Sigmoid colon (tissue), 7 donors: ENCODE data around the gene FAM234A. TPM values are rescaled to one million over a fixed set of nuclear protein-coding genes. Genes with fewer than 3 reads are reported as not detected.

ENCODE experiments used
- DNase-seq: peaks from one replicate; pipeline ENCODE4 v3.0.0-alpha.2; 2019
- H3K27ac ChIP-seq, 4 donors: fragments of 200-600 bp; sonication (generic); one replicate each; pipeline ENCODE4 v1.5.1; 2016 to 2019; ENCODE audit warnings: mild to moderate bottlenecking in 1 of 4
- H3K27me3 ChIP-seq, 3 donors: fragments of 200-600 bp; sonication (generic); one replicate each; pipeline ENCODE4 v1.5.1; 2019; ENCODE audit warnings: mild to moderate bottlenecking in 1 of 3
- H3K36me3 ChIP-seq, 4 donors: fragments of 200-600 bp; sonication (generic); one replicate each; pipeline ENCODE4 v1.5.1; 2016 to 2019
- H3K4me1 ChIP-seq, 4 donors: fragments of 200-600 bp; sonication (generic); one replicate each; pipeline ENCODE4 v1.5.1; 2017 to 2019
- H3K4me3 ChIP-seq, 4 donors: fragments of 200-600 bp; sonication (generic); one replicate each; pipeline ENCODE4 v1.5.1; 2017 to 2019; ENCODE audit warnings: mild to moderate bottlenecking in 2 of 4, moderate library complexity in 1 of 4
- H3K9me3 ChIP-seq, 4 donors: fragments of 200-600 bp in 3 of 4; sonication (generic) in 3 of 4; one replicate each; pipeline versions ENCODE4 v1.5.1 to v1.6.1; 2013 to 2019
- CTCF ChIP-seq, 4 experiments: fragments of 450-650 bp in 3 of 4; fragments of 200-600 bp in 1 of 4; IDR thresholded peaks; one replicate each; pipeline ENCODE4 v1.5.1; 2016 to 2019; ENCODE audit warnings: antibody characterized with exemption in 4 of 4, mild to moderate bottlenecking in 3 of 4, moderate library complexity in 2 of 4
- EP300 ChIP-seq, 4 donors: sonication (generic); formaldehyde crosslinking; IDR thresholded peaks; one replicate each; pipeline ENCODE4 v1.6.1; 2017; ENCODE audit warnings: antibody characterized with exemption in 4 of 4
- POLR2A ChIP-seq, 2 donors: fragments of 450-650 bp; IDR thresholded peaks; one replicate each; pipeline ENCODE4 v1.6.1; 2016; ENCODE audit warnings: antibody characterized with exemption in 2 of 2, mild to moderate bottlenecking in 2 of 2, moderate library complexity in 2 of 2
- POLR2AphosphoS5 ChIP-seq, 4 donors: sonication (generic); formaldehyde crosslinking; IDR thresholded peaks; one replicate each; pipeline ENCODE4 v1.6.1; 2017; ENCODE audit warnings: antibody characterized with exemption in 4 of 4
- WGBS, 2 donors: extraction: QIAGEN DNeasy Blood & Tissue Kit; methylation state at CpG; one replicate each; pipeline ENCODE4 v1.1.7; 2013; 5-methylcytosine and 5-hydroxymethylcytosine counted together
- intact Hi-C: fragments of 100-400 bp; cut with DNase I; formaldehyde crosslinking; loops from one replicate; pipeline ENCODE4 v1.15.1; 2023
- polyA plus RNA-seq, 3 donors: library from polyadenylated mRNA; stranded (reverse); fragments of 200-250 nt; gene quantifications; one replicate each; pipeline ENCODE4 v1.2.3, GENCODE V29; 2013
- total RNA-seq, 4 donors: library from RNA; depleted of rRNA; stranded (reverse); fragments of >200 nt; gene quantifications; one replicate each; pipeline ENCODE4 v1.1.0, GENCODE V29; 2016
- donor health status: healthy with polysubstance abuse.
- donor health status: Bipolar disorder and iron deficiency.
- donor health status: healthy.

The FAM234A gene
- total RNA-seq (10 to 100 TPM; 38.3 to 82.5 (median 62.1) TPM), polyA plus RNA-seq (10 to 100 TPM; 12.6 to 74.0 (median 25.7) TPM)

DNA sequence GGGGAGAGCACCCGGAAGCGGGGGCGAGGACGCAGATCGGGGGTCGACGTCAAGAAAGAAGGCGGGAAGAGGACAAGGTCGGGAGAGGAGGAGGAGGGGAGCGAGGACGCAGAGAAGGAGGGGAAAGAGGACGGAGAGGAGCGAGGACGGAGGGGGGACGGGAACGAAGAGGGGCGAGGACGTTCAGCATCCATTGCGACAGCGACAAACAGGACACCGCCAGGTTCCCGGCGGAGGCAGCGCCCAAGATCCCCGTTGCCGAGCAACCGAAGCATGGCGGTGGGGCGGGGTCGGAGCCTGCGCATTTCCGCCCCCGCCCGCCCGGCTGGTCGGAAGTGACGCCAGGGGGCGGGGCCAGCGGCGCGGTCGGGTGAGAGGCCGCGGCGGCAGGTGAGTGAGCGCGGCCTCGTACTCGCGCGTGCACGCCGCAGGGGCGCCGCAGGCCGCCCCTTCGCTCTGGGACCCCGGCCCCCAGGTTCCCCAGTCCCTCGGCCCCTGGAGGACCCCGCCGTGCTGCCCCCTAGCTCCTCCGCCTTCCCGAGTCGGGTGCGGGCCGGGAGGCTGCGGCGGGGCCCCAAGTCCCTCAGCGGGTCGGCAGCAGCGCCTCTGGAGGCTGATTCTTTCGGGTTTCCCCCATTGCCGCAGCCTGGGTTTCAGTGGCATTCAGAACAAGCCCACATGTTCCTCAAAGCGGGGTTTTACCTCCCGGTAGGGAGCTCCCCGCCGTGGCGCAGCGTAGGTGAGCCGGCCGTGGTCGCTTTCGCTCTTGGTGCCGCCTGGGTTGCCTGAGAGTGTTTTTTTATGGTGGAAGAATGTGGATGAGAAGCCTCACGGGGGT, at the start of gene FAM234A:
FAM234A (plus strand) TSS at position 354 of the 838 bp plus-strand sequence. CDS start 19,593 bp downstream, outside the sequence.
- Histone ChIP-seq H3K27ac (peak within 1 kb of the TSS; percentile 92 to 98 (median 96)), H3K4me1 (peaks cover 0 to 21% (median 19%) of the 10 kb centered on the region in 4 donors), H3K4me3 (peak within 1 kb of the TSS; percentile 67 to 83 (median 76)), H3K9me3 (no peaks in the 10 kb centered on the region), H3K36me3 (no peaks in the 10 kb centered on the region), H3K27me3 (no peaks in the 10 kb centered on the region)
- peak; percentile 97 for DNase-seq
- TF ChIP-seq CTCF (IDR thresholded peaks at IDR 0.05) (peak in 2 of 4 experiments; percentile 33 to 41), EP300 (IDR thresholded peaks at IDR 0.05) (no peak), POLR2AphosphoS5 (IDR thresholded peaks at IDR 0.05) (peak; percentile 87 to 95 (median 91)), POLR2A (IDR thresholded peaks at IDR 0.05) (peak in 1 of 2 donors; percentile 51)
- 0 to 1% methylated on average over 85 of the region's 85 CpGs for WGBS, 2 donors
- intact Hi-C loops, result loop anchor here (2.0 kb wide), 1 partner anchor 118 kb away; the partner anchor contains the start of gene AXIN1

- WGBS, 2 donors, result 91 to 93% methylated on average over 13 of the region's 13 CpGs
- H3K36me3 ChIP-seq, result peaks cover 8 to 32% (median 23%) of the 10 kb centered on the region in 4 donors
- peaks cover 0 to 15% (median 14%) of the 10 kb centered on the region in 4 donors for H3K4me1 ChIP-seq
- H3K27me3 ChIP-seq, result peaks cover 6 to 12% (median 9%) of the 10 kb centered on the region in 3 donors
- H3K9me3 ChIP-seq, result no peaks in the 10 kb centered on the region
- intact Hi-C loops, result no loop called here
- no peak overlapping the region for H3K27ac ChIP-seq
- DNase-seq, result no peak
- TF ChIP-seq POLR2A (IDR thresholded peaks at IDR 0.05) (no peak), CTCF (IDR thresholded peaks at IDR 0.05) (no peak), EP300 (IDR thresholded peaks at IDR 0.05) (no peak), POLR2AphosphoS5 (IDR thresholded peaks at IDR 0.05) (no peak)
- no peak overlapping the region for H3K4me3 ChIP-seq
These were observed 49.4 kb upstream of the FAM234A start for GRCh38 chr16:185213-185612.

DNA sequence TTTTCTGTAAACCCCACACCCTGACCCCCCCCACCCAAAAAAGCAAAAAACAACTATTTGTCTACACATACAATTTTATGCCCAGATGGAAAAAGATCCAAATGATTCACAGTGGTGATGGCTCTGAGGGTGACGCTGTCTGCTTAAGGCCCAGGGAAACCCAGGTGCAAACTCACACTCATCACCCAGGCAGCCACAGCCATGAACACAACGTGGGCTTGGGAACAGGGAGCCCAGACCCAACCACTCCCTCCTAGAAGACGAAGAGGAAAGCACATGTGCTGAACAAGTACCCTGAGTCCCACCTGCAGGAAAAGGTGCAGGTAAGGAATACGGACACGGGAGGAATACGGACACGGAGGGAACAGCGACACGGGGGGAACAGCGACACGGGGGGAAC, 48.9 kb upstream of the FAM234A start:
- TF ChIP-seq POLR2AphosphoS5 (IDR thresholded peaks at IDR 0.05) (no peak), EP300 (IDR thresholded peaks at IDR 0.05) (no peak), POLR2A (IDR thresholded peaks at IDR 0.05) (no peak), CTCF (IDR thresholded peaks at IDR 0.05) (no peak)
- intact Hi-C loops, result no loop called here
- Histone ChIP-seq H3K4me1 (peaks cover 0 to 10% (median 10%) of the 10 kb centered on the region in 4 donors), H3K4me3 (no peak overlapping the region), H3K9me3 (no peaks in the 10 kb centered on the region), H3K36me3 (peaks cover 12 to 37% (median 27%) of the 10 kb centered on the region in 4 donors), H3K27ac (no peak overlapping the region), H3K27me3 (peaks cover 2 to 7% (median 4%) of the 10 kb centered on the region in 3 donors)
- WGBS, 2 donors, result 85 to 90% methylated on average over 11 of the region's 11 CpGs
- no peak for DNase-seq

GRCh38 chr16:187330-187729, 47.3 kb upstream of the FAM234A start:
- H3K36me3 ChIP-seq, result peaks cover 20 to 53% (median 43%) of the 10 kb centered on the region in 4 donors
- WGBS, 2 donors, result 97% methylated on average over 8 of the region's 8 CpGs
- no peaks in the 10 kb centered on the region for H3K27me3 ChIP-seq
- H3K4me1 ChIP-seq, result no peaks in the 10 kb centered on the region
- no peak for DNase-seq
- no peak for TF ChIP-seq EP300 (IDR thresholded peaks at IDR 0.05)
- TF ChIP-seq POLR2AphosphoS5 (IDR thresholded peaks at IDR 0.05), result no peak
- TF ChIP-seq POLR2A (IDR thresholded peaks at IDR 0.05), result no peak
- TF ChIP-seq CTCF (IDR thresholded peaks at IDR 0.05), result no peak
- no peak overlapping the region for H3K4me3 ChIP-seq
- H3K9me3 ChIP-seq, result no peaks in the 10 kb centered on the region
- no peak overlapping the region for H3K27ac ChIP-seq
- intact Hi-C loops, result no loop called here
